ENCODE results near the gene AKAP10. TPM values are rescaled to one million over a fixed set of nuclear protein-coding genes. Genes with fewer than 3 reads are reported as not detected.
A peak's percentile ranks its signal among the peaks of the same experiment; 100 is the strongest.
"Not testable (repeated sequence)": the region's sequence is repeated elsewhere in the genome, so short reads cannot be mapped to it uniquely, and the experiment has no call there.

Gene AKAP10
- total RNA-seq, 1 donor from 2014 or later: 26.9 TPM

DNA sequence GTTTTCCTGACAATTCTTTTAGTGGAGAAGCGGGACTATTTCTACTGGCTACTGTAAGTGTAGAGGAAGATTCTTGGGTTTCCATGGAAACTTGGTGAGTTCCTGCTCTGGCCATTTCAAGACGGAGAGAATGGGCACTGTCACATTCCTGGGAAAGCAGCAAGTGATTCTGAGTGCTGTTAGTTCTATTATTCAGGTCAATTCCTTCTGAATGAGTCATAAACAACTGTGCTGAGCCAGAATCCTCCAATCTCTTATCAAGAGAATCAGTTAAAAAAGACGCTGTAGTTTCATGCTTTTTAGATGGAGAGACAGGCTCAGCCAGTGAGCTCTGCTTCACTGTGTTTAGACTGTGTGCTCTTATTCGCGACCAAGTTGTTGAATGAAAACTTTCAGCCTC is 19.6 kb downstream of the AKAP10 start:
- peak overlapping the region; percentile 47 for H3K4me3 Mint-ChIP-seq (ENCODE audit: unreplicated experiment)
- no peaks in the 10 kb centered on the region for H3K27me3 Mint-ChIP-seq (ENCODE audit: unreplicated experiment)
- H3K4me1 Mint-ChIP-seq (ENCODE audit: unreplicated experiment): peaks cover 8% of the 10 kb centered on the region
- peak overlapping the region; percentile 99 for H3K27ac Mint-ChIP-seq (ENCODE audit: unreplicated experiment)
- peaks cover 6% of the 10 kb centered on the region for H3K36me3 Mint-ChIP-seq (ENCODE audit: low read depth, unreplicated experiment)
- TF ChIP-seq, protein P1, sequence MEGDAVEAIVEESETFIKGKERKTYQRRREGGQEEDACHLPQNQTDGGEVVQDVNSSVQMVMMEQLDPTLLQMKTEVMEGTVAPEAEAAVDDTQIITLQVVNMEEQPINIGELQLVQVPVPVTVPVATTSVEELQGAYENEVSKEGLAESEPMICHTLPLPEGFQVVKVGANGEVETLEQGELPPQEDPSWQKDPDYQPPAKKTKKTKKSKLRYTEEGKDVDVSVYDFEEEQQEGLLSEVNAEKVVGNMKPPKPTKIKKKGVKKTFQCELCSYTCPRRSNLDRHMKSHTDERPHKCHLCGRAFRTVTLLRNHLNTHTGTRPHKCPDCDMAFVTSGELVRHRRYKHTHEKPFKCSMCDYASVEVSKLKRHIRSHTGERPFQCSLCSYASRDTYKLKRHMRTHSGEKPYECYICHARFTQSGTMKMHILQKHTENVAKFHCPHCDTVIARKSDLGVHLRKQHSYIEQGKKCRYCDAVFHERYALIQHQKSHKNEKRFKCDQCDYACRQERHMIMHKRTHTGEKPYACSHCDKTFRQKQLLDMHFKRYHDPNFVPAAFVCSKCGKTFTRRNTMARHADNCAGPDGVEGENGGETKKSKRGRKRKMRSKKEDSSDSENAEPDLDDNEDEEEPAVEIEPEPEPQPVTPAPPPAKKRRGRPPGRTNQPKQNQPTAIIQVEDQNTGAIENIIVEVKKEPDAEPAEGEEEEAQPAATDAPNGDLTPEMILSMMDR (IDR thresholded peaks at IDR 0.05; ENCODE audit: unreplicated experiment): no peak
- peak; percentile 25 for DNase-seq (ENCODE audit: low spot score)
- H3K9me3 Mint-ChIP-seq (ENCODE audit: unreplicated experiment): no peaks in the 10 kb centered on the region

DNA sequence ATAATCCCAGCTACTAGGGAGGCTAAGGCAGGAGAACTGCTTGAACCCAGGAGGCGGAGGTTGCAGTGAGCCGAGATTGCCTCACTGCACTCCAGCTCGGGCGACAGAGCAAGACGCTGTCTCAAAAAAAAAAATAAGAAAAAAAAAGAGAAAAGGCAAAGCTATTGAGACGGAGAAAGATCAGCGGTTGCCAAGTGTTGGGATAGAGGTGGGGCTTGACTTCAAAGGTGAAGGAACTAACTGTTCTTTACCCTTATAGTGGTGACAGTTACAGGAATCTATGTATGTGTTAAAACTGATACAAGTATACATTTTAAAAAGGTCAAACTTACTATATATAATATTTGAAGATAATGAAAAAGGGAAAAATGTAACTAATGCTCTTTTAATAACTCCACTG is 22.5 kb downstream of the AKAP10 start:
- Mint-ChIP-seq H3K27me3 (ENCODE audit: unreplicated experiment) (no peaks in the 10 kb centered on the region), H3K9me3 (ENCODE audit: unreplicated experiment) (no peaks in the 10 kb centered on the region), H3K36me3 (ENCODE audit: low read depth, unreplicated experiment) (peaks cover 9% of the 10 kb centered on the region), H3K4me1 (ENCODE audit: unreplicated experiment) (peaks cover 8% of the 10 kb centered on the region), H3K4me3 (ENCODE audit: unreplicated experiment) (no peak overlapping the region), H3K27ac (ENCODE audit: unreplicated experiment) (no peak overlapping the region)
- no peak for DNase-seq (ENCODE audit: low spot score)
- TF ChIP-seq, protein P1 (IDR thresholded peaks at IDR 0.05; ENCODE audit: unreplicated experiment): no peak

DNA sequence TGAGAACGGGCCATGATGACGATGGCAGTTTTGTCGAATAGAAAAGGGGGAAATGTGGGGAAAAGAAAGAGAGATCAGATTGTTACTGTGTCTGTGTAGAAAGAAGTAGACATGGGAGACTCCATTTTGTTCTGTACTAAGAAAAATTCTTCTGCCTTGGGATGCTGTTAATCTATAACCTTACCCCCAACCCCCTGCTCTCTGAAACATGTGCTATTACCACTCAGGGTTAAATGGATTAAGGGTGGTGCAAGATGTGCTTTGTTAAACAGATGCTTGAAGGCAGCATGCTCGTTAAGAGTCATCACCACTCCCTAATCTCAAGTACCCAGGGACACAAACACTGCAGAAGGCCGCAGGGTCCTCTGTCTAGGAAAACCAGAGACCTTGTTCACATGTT is 26.2 kb downstream of the AKAP10 start:
- DNase-seq (ENCODE audit: low spot score); H3K27me3 Mint-ChIP-seq (ENCODE audit: unreplicated experiment); H3K36me3 Mint-ChIP-seq (ENCODE audit: low read depth, unreplicated experiment); H3K4me3 Mint-ChIP-seq (ENCODE audit: unreplicated experiment); H3K9me3 Mint-ChIP-seq (ENCODE audit: unreplicated experiment); H3K27ac Mint-ChIP-seq (ENCODE audit: unreplicated experiment): not testable (repeated sequence)
- peaks cover 21% of the 10 kb centered on the region for H3K4me1 Mint-ChIP-seq (ENCODE audit: unreplicated experiment)

DNA sequence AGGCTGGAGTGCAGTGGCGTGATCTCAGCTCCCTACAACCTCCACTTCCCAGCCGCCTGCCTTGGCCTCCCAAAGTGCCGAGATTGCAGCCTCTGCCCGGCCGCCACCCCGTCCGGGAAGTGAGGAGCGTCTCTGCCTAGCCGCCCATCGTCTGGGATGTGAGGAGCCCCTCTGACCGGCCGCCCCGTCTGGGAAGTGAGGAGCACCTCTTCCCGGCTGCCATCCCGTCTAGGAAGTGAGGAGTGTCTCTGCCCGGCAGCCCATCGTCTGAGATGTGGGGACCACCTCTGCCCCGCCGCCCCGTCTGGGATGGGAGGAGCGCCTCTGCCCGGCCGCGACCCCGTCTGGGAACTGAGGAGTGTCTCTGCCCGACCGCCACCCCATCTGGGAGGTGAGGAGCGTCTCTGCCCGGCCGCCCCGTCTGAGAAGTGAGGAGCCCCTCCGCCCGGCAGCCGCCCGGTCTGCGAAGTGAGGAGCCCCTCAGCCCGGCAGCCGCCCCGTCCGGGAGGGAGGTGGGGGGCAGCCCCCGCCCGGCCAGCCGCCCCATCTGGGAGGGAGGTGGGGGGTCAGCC is 26.9 kb downstream of the AKAP10 start:
- not testable (repeated sequence) for DNase-seq (ENCODE audit: low spot score); H3K27ac Mint-ChIP-seq (ENCODE audit: unreplicated experiment); H3K27me3 Mint-ChIP-seq (ENCODE audit: unreplicated experiment); H3K36me3 Mint-ChIP-seq (ENCODE audit: low read depth, unreplicated experiment); H3K9me3 Mint-ChIP-seq (ENCODE audit: unreplicated experiment); H3K4me3 Mint-ChIP-seq (ENCODE audit: unreplicated experiment)
- peaks cover 21% of the 10 kb centered on the region for H3K4me1 Mint-ChIP-seq (ENCODE audit: unreplicated experiment)

DNA sequence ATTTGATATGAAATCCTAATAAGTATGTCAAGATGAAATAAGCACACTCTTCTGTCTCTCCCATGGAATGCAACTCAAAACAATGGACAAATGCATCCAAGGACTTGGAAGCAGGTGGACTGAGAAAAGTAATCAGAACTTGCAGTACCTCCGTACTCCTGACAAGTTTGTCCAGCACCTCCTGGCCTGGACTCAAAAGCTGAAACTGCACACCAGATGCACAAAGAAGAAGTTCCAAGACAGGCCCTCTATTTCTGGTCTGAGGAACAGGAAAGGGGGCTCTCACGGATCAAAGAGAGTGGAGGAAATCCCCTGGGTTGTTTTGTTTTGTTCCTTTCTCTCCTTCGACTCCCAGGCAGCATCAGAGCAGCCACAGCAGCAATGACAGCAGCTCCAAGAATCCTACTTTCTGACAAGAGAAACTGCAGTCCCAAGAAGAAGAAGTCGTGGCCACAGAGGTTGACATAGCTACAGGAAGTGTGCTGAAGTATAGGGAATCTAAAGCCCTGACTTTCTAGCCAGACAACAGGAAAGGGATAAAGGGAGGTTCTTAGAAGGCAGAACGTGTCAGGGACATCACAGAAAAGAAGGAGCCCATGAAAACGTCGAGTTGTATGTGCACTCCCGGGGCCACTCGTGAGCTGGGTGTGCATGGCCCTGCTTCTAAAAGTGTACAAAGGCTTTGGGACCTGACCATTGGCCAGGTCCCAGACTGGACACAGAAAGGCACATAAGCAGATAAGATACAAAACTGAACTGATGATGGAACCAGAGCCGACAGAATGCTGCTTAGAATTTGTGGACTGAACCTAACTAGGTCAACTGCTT is 29.3 kb downstream of the AKAP10 start:
- Mint-ChIP-seq H3K4me1 (ENCODE audit: unreplicated experiment) (peaks cover 21% of the 10 kb centered on the region), H3K27ac (ENCODE audit: unreplicated experiment) (peak overlapping the region; percentile 97), H3K9me3 (ENCODE audit: unreplicated experiment) (no peaks in the 10 kb centered on the region), H3K36me3 (ENCODE audit: low read depth, unreplicated experiment) (peaks cover 8% of the 10 kb centered on the region), H3K4me3 (ENCODE audit: unreplicated experiment) (no peak overlapping the region), H3K27me3 (ENCODE audit: unreplicated experiment) (no peaks in the 10 kb centered on the region)
- TF ChIP-seq, protein P1 (IDR thresholded peaks at IDR 0.05; ENCODE audit: unreplicated experiment): no peak
- DNase-seq (ENCODE audit: low spot score): peak; percentile 14

DNA sequence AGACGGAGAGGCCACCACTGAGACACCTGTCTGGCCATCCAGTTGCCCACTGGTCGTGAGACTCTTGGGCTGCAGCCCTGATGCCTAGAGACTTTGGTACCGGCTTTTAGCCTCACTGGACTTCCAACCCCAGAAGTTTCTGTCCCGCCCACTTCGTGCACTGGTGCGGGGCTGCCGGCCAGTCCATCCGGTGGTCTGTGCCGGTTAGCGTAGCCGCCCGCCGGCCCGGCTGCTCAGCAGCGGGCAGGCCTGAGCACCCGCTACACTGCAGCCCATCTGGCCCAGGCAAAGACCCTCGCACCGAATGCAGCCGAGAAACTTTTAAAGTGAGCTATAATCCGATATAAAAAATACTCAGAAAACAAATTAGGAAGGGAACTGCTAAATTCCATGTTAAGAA is 30.7 kb downstream of the AKAP10 start:
- H3K4me1 Mint-ChIP-seq (ENCODE audit: unreplicated experiment): peaks cover 21% of the 10 kb centered on the region
- DNase-seq (ENCODE audit: low spot score): no peak
- no peak overlapping the region for H3K27ac Mint-ChIP-seq (ENCODE audit: unreplicated experiment)
- H3K9me3 Mint-ChIP-seq (ENCODE audit: unreplicated experiment): no peaks in the 10 kb centered on the region
- TF ChIP-seq, protein P1 (IDR thresholded peaks at IDR 0.05; ENCODE audit: unreplicated experiment): no peak
- peaks cover 8% of the 10 kb centered on the region for H3K36me3 Mint-ChIP-seq (ENCODE audit: low read depth, unreplicated experiment)
- no peak overlapping the region for H3K4me3 Mint-ChIP-seq (ENCODE audit: unreplicated experiment)
- no peaks in the 10 kb centered on the region for H3K27me3 Mint-ChIP-seq (ENCODE audit: unreplicated experiment)

All from endothelial cell (in vitro differentiated cells).